Osteoblast (primary cell): ENCODE results near the gene PLEKHG4. TPM values are rescaled to one million over a fixed set of nuclear protein-coding genes. Genes with fewer than 3 reads are reported as not detected.

Experiments
- DNase-seq: peaks from one replicate; pipeline ENCODE4 v3.0.0; 2011; ENCODE audit warnings: low spot score, mixed read lengths; ENCODE audit not compliant: insufficient read length; ENCODE audit errors: missing footprints
- H2AFZ ChIP-seq: 2 replicates; pipeline ENCODE4 v1.6.0; 2011; ENCODE audit warnings: mild to moderate bottlenecking, low read length
- H3K27ac ChIP-seq: 2 replicates; pipeline ENCODE4 v1.5.1; 2011; ENCODE audit warnings: mild to moderate bottlenecking, low read depth, low read length, moderate library complexity
- H3K27me3 ChIP-seq: 2 replicates; pipeline ENCODE4 v1.6.0; 2012; ENCODE audit warnings: mild to moderate bottlenecking, control low read depth, inconsistent platforms, low read length, moderate library complexity; ENCODE audit not compliant: insufficient read depth
- H3K36me3 ChIP-seq: 2 replicates; pipeline ENCODE4 v1.5.1; 2011; ENCODE audit warnings: mild to moderate bottlenecking, low read length, control low read depth, moderate library complexity; ENCODE audit not compliant: insufficient read depth
- H3K4me1 ChIP-seq: 2 replicates; pipeline ENCODE4 v1.5.1; 2011; ENCODE audit warnings: mild to moderate bottlenecking, low read length, control low read depth, moderate library complexity; ENCODE audit not compliant: insufficient read depth
- H3K4me2 ChIP-seq: 2 replicates; pipeline ENCODE4 v1.6.0; 2011; ENCODE audit warnings: mild to moderate bottlenecking, low read length; ENCODE audit not compliant: insufficient read depth
- H3K4me3 ChIP-seq: fragments of 200-600 bp; sonication (generic); 3 replicates; pipeline ENCODE4 v1.5.1; 2012; ENCODE audit warnings: mild to moderate bottlenecking, low read length, inconsistent platforms; ENCODE audit not compliant: insufficient read depth
- H3K79me2 ChIP-seq: 2 replicates; pipeline ENCODE4 v1.6.0; 2012; ENCODE audit warnings: mild to moderate bottlenecking, low read length, control low read depth, inconsistent platforms; ENCODE audit not compliant: insufficient read depth
- H3K9me3 ChIP-seq: 2 replicates; pipeline ENCODE4 v1.5.1; 2011; ENCODE audit warnings: low read depth, low read length, control low read depth
- H4K20me1 ChIP-seq: 2 replicates; pipeline ENCODE4 v1.6.0; 2012; ENCODE audit warnings: mild to moderate bottlenecking, low read length, control low read depth; ENCODE audit not compliant: insufficient read depth
- CTCF ChIP-seq: IDR thresholded peaks from 2 replicates; pipeline ENCODE4 v1.5.1; 2011; ENCODE audit warnings: mild to moderate bottlenecking, low read depth, low read length, moderate library complexity; ENCODE audit errors: extremely low read depth
- total RNA-seq: library from RNA; depleted of rRNA; stranded (reverse); fragments of >200 nt; gene quantifications from 2 replicates; pipeline ENCODE4 v1.2.3, GENCODE V29; 2012

PLEKHG4 gene
- total RNA-seq, 1 donor = 41.6 TPM

DNA sequence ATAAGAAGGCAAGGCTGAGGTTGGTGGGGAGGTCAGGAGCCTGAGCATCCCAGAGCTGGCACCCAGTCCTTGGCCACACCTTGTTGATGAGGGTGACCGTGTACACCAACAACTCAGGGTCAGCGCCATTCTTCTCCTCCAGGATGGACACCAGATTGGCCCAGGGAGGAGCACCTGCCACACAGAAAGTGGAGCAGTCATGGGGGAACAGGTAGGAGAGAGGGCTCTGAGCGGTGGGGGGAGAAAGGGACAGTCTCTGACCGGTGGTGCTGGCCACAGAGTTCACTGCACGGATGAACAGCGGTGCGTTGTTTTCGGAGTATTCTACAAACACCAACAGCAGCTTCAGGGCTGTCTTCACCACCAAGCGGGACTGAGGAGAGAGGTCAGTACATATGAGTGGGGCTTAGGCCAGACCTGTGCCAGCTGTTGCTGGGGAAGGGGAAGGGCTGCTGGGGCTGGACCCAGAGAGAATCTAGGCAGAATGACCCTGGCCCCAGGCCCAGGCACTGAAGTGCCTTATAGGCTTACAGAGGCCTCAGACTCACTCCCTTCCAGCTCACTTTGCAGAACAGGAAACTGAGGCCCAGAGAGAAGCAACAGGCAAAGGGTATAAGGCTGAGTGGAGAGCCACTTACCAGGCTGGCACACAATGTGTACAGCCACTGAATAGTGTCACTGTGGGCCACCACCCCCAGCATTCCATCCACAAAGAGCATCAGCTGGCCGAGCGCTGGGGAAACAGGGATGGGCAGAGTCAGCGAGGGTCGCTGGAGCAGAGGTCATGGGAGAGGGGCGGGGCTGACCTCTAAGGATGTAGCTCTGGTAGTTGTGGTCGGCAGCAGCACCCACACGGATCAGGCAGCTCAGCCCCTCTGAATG is 41.7 kb upstream of the PLEKHG4 start:
- H2AFZ ChIP-seq = no peak overlapping the region
- H3K4me1 ChIP-seq = peaks cover 32% of the 10 kb centered on the region
- no peak for TF ChIP-seq CTCF
- H3K27ac ChIP-seq = peak overlapping the region; percentile 41
- H3K79me2 ChIP-seq = peaks cover 48% of the 10 kb centered on the region
- DNase-seq = peak; percentile 68
- no peak overlapping the region for H3K4me2 ChIP-seq
- peaks cover 65% of the 10 kb centered on the region for H3K36me3 ChIP-seq
- no peaks in the 10 kb centered on the region for H3K9me3 ChIP-seq
- no peaks in the 10 kb centered on the region for H3K27me3 ChIP-seq
- no peak overlapping the region for H3K4me3 ChIP-seq
- H4K20me1 ChIP-seq = peaks cover 10% of the 10 kb centered on the region

- no peaks in the 10 kb centered on the region for H3K9me3 ChIP-seq
- no peak overlapping the region for H3K4me2 ChIP-seq
- no peak for TF ChIP-seq CTCF
- H3K36me3 ChIP-seq = peaks cover 63% of the 10 kb centered on the region
- H3K4me3 ChIP-seq = no peak overlapping the region
- no peak overlapping the region for H3K27ac ChIP-seq
- DNase-seq = no peak
- peaks cover 52% of the 10 kb centered on the region for H3K79me2 ChIP-seq
- H3K4me1 ChIP-seq = peaks cover 36% of the 10 kb centered on the region
- H3K27me3 ChIP-seq = no peaks in the 10 kb centered on the region
- peaks cover 10% of the 10 kb centered on the region for H4K20me1 ChIP-seq
- H2AFZ ChIP-seq = no peak overlapping the region
Measured at GRCh38 chr16:67238278-67238575, 41.1 kb upstream of the PLEKHG4 start.

DNA sequence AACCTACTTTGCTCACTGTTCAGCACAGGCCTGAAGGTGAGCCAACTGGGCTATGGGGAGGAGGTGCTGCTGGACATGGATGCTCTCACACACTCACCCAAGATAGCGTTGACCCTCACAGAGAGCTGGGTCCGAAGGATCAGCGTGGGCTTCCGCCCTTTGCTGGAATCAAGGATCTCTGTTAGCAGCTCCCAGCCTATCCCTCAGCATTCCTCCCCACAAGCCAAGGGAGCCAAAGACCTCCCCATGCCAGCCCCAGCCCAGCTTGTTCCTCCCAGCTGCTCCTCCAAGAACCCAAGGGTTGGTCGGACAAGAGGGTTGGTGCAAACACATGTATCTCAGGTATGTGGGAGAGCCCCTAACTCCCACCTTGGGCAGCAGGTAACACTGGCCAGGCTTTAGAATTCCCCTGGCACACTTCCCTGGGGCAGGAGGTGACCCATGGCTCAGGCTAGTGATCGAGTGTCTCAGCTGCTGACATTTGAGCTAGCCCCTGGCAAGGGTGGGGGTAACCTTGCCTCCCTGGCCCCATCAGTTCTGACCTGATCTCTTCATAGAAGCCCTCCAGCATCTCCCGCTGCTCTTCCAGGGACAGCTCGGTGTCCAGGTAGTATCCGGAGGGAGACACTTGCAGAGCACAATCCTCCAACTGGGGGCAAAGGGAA is 40.4 kb upstream of the PLEKHG4 start:
- H3K27ac ChIP-seq = no peak overlapping the region
- no peaks in the 10 kb centered on the region for H3K9me3 ChIP-seq

More for the DNA sequence above, 40.4 kb upstream of the PLEKHG4 start:
- Histone ChIP-seq H3K79me2 (peaks cover 59% of the 10 kb centered on the region), H3K36me3 (peaks cover 58% of the 10 kb centered on the region), H2AFZ (no peak overlapping the region), H4K20me1 (peaks cover 10% of the 10 kb centered on the region), H3K4me3 (no peak overlapping the region), H3K4me1 (peaks cover 43% of the 10 kb centered on the region), H3K4me2 (no peak overlapping the region), H3K27me3 (no peaks in the 10 kb centered on the region)
- peak; percentile 21 for DNase-seq
- TF ChIP-seq CTCF = no peak
